H1 (cell line): ENCODE data around the gene RBM47. TPM values are rescaled to one million over a fixed set of nuclear protein-coding genes. Genes with fewer than 3 reads are reported as not detected.

Source experiments
- CBX8 ChIP-seq: fragments of 300-800, 300-1000 bp; sonication (generic); IDR thresholded peaks from 2 replicates; pipeline ENCODE4 v1.7.1; 2016; ENCODE audit warnings: low read depth, low read length, borderline replicate concordance
- CTCF ChIP-seq, 3 experiments: IDR thresholded peaks; 1 replicate in 2 of 3; 2 replicates in 1 of 3; pipeline versions ENCODE4 v1.5.1 to v1.6.1; 2011; ENCODE audit warnings: low read length in 3 of 3, mild to moderate bottlenecking in 3 of 3, inconsistent platforms in 2 of 3, low read depth in 1 of 3, moderate library complexity in 1 of 3; ENCODE audit not compliant: insufficient read depth in 1 of 3; ENCODE audit errors: control extremely low read depth in 1 of 3
- FOSL1 ChIP-seq: IDR thresholded peaks from 2 replicates; pipeline ENCODE4 v1.6.1; 2011; ENCODE audit warnings: mild to moderate bottlenecking, low read depth, low read length, moderate library complexity; ENCODE audit not compliant: insufficient read depth
- SIN3A ChIP-seq, 2 experiments: IDR thresholded peaks in 1 of 2; conservative IDR thresholded peaks in 1 of 2; 2 replicates each; pipeline ENCODE4 v1.6.1; 2011 to 2012; ENCODE audit warnings: low read length in 2 of 2, improper control_type of control experiment in 1 of 2, low read depth in 1 of 2, mild to moderate bottlenecking in 1 of 2
- USF2 ChIP-seq: IDR thresholded peaks from 2 replicates; pipeline ENCODE4 v1.6.1; 2011; ENCODE audit warnings: low read length, improper control_type of control experiment
- polyA plus RNA-seq, 7 experiments: library from polyadenylated mRNA; depleted of rRNA in 3 of 7; stranded (reverse) in 5 of 7; unstranded in 2 of 7; fragments of >200 nt in 5 of 7; fragments of 200-250 nt in 2 of 7; gene quantifications; 1 replicate in 5 of 7; 2 replicates in 1 of 7; 4 replicates in 1 of 7; pipeline versions ENCODE4 v1.2.1 to v1.2.3, GENCODE V29; 2011 to 2013; ENCODE audit warnings: missing spikeins in 2 of 7, mixed read lengths in 2 of 7
- total RNA-seq: library from RNA; stranded (reverse); fragmentation: NEBNext Ultra II Directional; extraction: Animal tissue kit (Norgen Biotek cat#: 25700); gene quantifications from 2 replicates; pipeline ENCODE4 v1.2.1, GENCODE V29; 2021
- TF ChIP-seq, protein P1 (sequence below): IDR thresholded peaks from 2 replicates; pipeline ENCODE4 v1.6.1; 2012; ENCODE audit warnings: inconsistent platforms

RBM47 gene
- total and polyA plus RNA-seq, 2 of the 8 experiments (the other 6 are each of a cell fraction or from before 2014, with no cell fraction given) = 42.8 to 78.9 TPM

DNA sequence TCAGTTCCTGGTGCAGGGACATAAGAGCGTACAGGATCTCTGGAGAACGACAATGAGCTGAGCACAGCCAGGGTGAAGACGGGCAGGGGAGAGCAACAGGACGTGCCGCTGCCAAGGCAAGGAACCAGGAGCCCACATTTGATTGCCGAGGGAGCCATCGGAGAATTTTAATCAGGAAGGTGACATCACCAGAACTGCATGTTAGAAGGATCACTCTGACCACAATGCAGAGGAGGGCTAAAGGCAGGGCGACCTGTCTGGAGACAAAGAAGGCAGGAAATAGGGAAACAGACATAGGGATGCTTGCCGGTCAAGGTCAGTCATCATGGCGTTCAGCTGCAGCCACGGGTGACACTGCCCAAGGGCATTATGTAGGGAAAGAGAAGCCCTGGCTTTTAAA, 81.4 kb downstream of the RBM47 start (continued):
- TF ChIP-seq SIN3A (conservative IDR thresholded peaks at IDR 0.05 in 1 of 2, IDR thresholded peaks at IDR 0.05 in 1 of 2; ENCODE audit: low read depth in 1 of 2, low read length in 2 of 2) = no peak
- no peak for TF ChIP-seq CTCF (IDR thresholded peaks at IDR 0.05; ENCODE audit: control extremely low read depth in 1 of 3, insufficient read depth in 1 of 3, low read depth in 1 of 3, low read length in 3 of 3)
- no peak for TF ChIP-seq CBX8
- TF ChIP-seq, protein P1, sequence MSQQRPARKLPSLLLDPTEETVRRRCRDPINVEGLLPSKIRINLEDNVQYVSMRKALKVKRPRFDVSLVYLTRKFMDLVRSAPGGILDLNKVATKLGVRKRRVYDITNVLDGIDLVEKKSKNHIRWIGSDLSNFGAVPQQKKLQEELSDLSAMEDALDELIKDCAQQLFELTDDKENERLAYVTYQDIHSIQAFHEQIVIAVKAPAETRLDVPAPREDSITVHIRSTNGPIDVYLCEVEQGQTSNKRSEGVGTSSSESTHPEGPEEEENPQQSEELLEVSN = no peak
- no peak for TF ChIP-seq FOSL1
- TF ChIP-seq USF2 = no peak
